Ascending aorta (tissue), 2 donors: ENCODE measurements around the gene ABCC4. TPM values are rescaled to one million over a fixed set of nuclear protein-coding genes. Genes with fewer than 3 reads are reported as not detected.

ENCODE experiments used
- DNase-seq, 2 donors: peaks; one replicate each; pipeline ENCODE4 v3.0.0-alpha.2; 2019; ENCODE audit warnings: low spot score in 2 of 2
- H3K27ac ChIP-seq, 2 donors: fragments of 200-600 bp; sonication (generic); one replicate each; pipeline ENCODE4 v1.5.1; 2016 to 2017; ENCODE audit warnings: mild to moderate bottlenecking in 1 of 2
- H3K27me3 ChIP-seq: fragments of 200-600 bp; sonication (generic); one replicate; pipeline ENCODE4 v1.5.1; 2017
- H3K36me3 ChIP-seq, 2 donors: fragments of 200-600 bp; sonication (generic); one replicate each; pipeline ENCODE4 v1.5.1; 2016
- H3K4me1 ChIP-seq, 2 donors: fragments of 200-600 bp; sonication (generic); one replicate each; pipeline ENCODE4 v1.5.1; 2016 to 2017; ENCODE audit warnings: mild to moderate bottlenecking in 1 of 2
- H3K4me3 ChIP-seq, 2 donors: fragments of 200-600 bp; sonication (generic); one replicate each; pipeline ENCODE4 v1.5.1; 2016 to 2017; ENCODE audit warnings: mild to moderate bottlenecking in 1 of 2
- H3K9me3 ChIP-seq, 2 donors: fragments of 200-600 bp; sonication (generic); one replicate each; pipeline ENCODE4 v1.5.1; 2016
- CTCF ChIP-seq, 3 experiments: fragments of 200-600 bp in 2 of 3; fragments of 450-650 bp in 1 of 3; sonication (generic) in 2 of 3; IDR thresholded peaks; one replicate each; pipeline ENCODE4 v1.5.1; 2016 to 2019; ENCODE audit warnings: antibody characterized with exemption in 3 of 3, mild to moderate bottlenecking in 1 of 3, moderate library complexity in 1 of 3
- intact Hi-C: fragments of 100-400 bp; cut with DNase I; formaldehyde crosslinking; loops from one replicate; pipeline ENCODE4 v1.15.1; 2023
- total RNA-seq: library from RNA; depleted of rRNA; stranded (reverse); fragments of >200 nt; gene quantifications from one replicate; pipeline ENCODE4 v1.1.0, GENCODE V29; 2016

The ABCC4 gene
- total RNA-seq, 1 donor from 2014 or later = 6.7 TPM

- TF ChIP-seq CTCF (IDR thresholded peaks at IDR 0.05) = no peak
- no peaks in the 10 kb centered on the region for H3K27me3 ChIP-seq
- H3K36me3 ChIP-seq = no peaks in the 10 kb centered on the region
- no peaks in the 10 kb centered on the region for H3K9me3 ChIP-seq
- no peak overlapping the region for H3K27ac ChIP-seq
- no peak overlapping the region for H3K4me3 ChIP-seq
- no peak for DNase-seq
- intact Hi-C loops = no loop called here
- H3K4me1 ChIP-seq = no peaks in the 10 kb centered on the region
Observed at GRCh38 chr13:94978516-94978915, 322.7 kb downstream of the ABCC4 start.

- TF ChIP-seq CTCF (IDR thresholded peaks at IDR 0.05) = no peak
- no peaks in the 10 kb centered on the region for H3K36me3 ChIP-seq
- intact Hi-C loops = no loop called here
- H3K27ac ChIP-seq = no peak overlapping the region
- DNase-seq = no peak
- H3K4me3 ChIP-seq = no peak overlapping the region
- no peaks in the 10 kb centered on the region for H3K27me3 ChIP-seq
- no peaks in the 10 kb centered on the region for H3K4me1 ChIP-seq
- H3K9me3 ChIP-seq = no peaks in the 10 kb centered on the region
Observed at GRCh38 chr13:94974015-94974951, 327.0 kb downstream of the ABCC4 start.

- DNase-seq = no peak
- no peaks in the 10 kb centered on the region for H3K9me3 ChIP-seq
- no peak for TF ChIP-seq CTCF (IDR thresholded peaks at IDR 0.05)
- H3K36me3 ChIP-seq = no peaks in the 10 kb centered on the region
- peaks cover 0 to 4% of the 10 kb centered on the region in 2 donors for H3K4me1 ChIP-seq
- no peak overlapping the region for H3K4me3 ChIP-seq
- no peak overlapping the region for H3K27ac ChIP-seq
- no peaks in the 10 kb centered on the region for H3K27me3 ChIP-seq
- intact Hi-C loops = no loop called here
Observed at GRCh38 chr13:94972262-94972661, 329.0 kb downstream of the ABCC4 start.
